ENCODE measurements around the gene BPIFB6.

GRCh38 chr20:33002087-33002808 is 29.2 kb upstream of the BPIFB6 start:
- no peak for TF ChIP-seq KLF16 (tag by site-specific recombination; IDR thresholded peaks at IDR 0.05)
- TF ChIP-seq CTCF (tag by site-specific recombination; IDR thresholded peaks at IDR 0.05) = no peak
- no peak for TF ChIP-seq ZNF274 (IDR thresholded peaks at IDR 0.05; ENCODE audit: low read length)
- no peak for TF ChIP-seq ZNF274 (tag by site-specific recombination; IDR thresholded peaks at IDR 0.05; ENCODE audit: borderline replicate concordance)
- no peak for TF ChIP-seq KLF8 (tag by site-specific recombination; IDR thresholded peaks at IDR 0.05)
- TF ChIP-seq ZBTB8A (tag by site-specific recombination; IDR thresholded peaks at IDR 0.05) = no peak
- no peak for TF ChIP-seq HOXA7 (CRISPR knock-in tag; IDR thresholded peaks at IDR 0.05; ENCODE audit: borderline replicate concordance)
- TF ChIP-seq ZIC2 (tag by site-specific recombination; IDR thresholded peaks at IDR 0.05) = no peak
- TF ChIP-seq ZSCAN5A (tag by site-specific recombination; IDR thresholded peaks at IDR 0.05) = no peak
- no peak for TF ChIP-seq PATZ1 (tag by site-specific recombination; IDR thresholded peaks at IDR 0.05)
- no peak for TF ChIP-seq ZNF324 (tag by site-specific recombination; IDR thresholded peaks at IDR 0.05)
- no peak for TF ChIP-seq GLI4 (tag by site-specific recombination; IDR thresholded peaks at IDR 0.05)
- no peak for TF ChIP-seq ATF2 (tag by site-specific recombination; IDR thresholded peaks at IDR 0.05; ENCODE audit: low read depth)
- no peak for TF ChIP-seq ZBTB11 (tag by site-specific recombination; conservative IDR thresholded peaks at IDR 0.05; ENCODE audit: low read depth)
- no peak for TF ChIP-seq ZNF658 (tag by site-specific recombination; IDR thresholded peaks at IDR 0.05)
